Testis (tissue), 2 donors: Measurements from ENCODE around the gene RSL24D1.

Source experiments
- CTCF ChIP-seq, 3 experiments: fragments of 450-650 bp in 2 of 3; fragments of 200-600 bp in 1 of 3; sonication (generic) in 1 of 3; IDR thresholded peaks; one replicate each; pipeline ENCODE4 v1.5.1; 2016 to 2019; ENCODE audit warnings: antibody characterized with exemption in 3 of 3, mild to moderate bottlenecking in 2 of 3, moderate library complexity in 1 of 3
- POLR2A ChIP-seq: fragments of 450-650 bp; IDR thresholded peaks from one replicate; pipeline ENCODE4 v1.6.1; 2017; ENCODE audit warnings: antibody characterized with exemption, mild to moderate bottlenecking, moderate library complexity

- TF ChIP-seq CTCF (IDR thresholded peaks at IDR 0.05) (no peak), POLR2A (no peak)
Measured at GRCh38 chr15:55238877-55239276, 42.1 kb upstream of the RSL24D1 start.
